Measurements from ENCODE around the gene COASY. TPM values are rescaled to one million over a fixed set of nuclear protein-coding genes. Genes with fewer than 3 reads are reported as not detected.

COASY gene
- total RNA-seq, 1 donor from 2014 or later: 52.0 TPM

DNA sequence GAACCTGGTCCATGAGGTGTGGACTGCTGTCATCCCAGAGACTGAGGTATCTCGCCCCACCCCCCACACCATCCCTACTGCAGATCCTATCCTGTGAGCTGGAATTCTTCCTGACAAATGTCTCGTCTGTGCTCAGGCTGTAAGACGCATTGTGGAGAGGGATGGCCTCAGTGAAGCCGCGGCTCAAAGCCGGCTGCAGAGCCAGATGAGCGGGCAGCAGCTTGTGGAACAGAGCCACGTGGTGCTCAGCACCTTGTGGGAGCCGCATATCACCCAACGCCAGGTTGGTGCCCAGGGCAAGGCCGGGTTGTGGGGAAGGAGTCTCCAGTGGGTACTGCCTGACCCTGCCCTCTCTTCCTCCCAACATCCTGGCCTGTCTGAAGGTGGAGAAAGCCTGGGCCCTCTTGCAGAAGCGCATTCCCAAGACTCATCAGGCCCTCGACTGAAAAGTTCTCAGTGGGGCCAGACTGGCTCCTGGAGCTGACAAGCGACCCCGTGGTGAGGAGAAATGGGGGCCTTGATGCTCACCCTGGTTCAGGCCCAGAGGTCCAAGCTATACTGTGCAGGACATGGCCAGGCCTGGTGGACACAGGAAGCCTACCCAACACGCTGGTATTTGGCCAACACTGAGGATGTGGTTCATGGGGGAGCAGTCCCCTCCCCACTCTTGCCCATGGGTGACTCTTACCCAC, 3.7 kb downstream of the COASY start:
- Histone ChIP-seq H3K79me2 (ENCODE audit: insufficient read depth, low read length) (peaks cover 68% of the 10 kb centered on the region), H3K9ac (ENCODE audit: low read length) (no peak overlapping the region), H3K4me2 (ENCODE audit: low read length) (no peak overlapping the region), H3K4me3 (ENCODE audit: insufficient read depth, low read depth, low read length) (no peak overlapping the region), H4K20me1 (ENCODE audit: insufficient read depth, low read length) (peaks cover 17% of the 10 kb centered on the region), H3K27me3 (ENCODE audit: insufficient read depth, low read length) (no peaks in the 10 kb centered on the region), H3K9me3 (ENCODE audit: insufficient read depth, low read depth, low read length) (no peaks in the 10 kb centered on the region), H3K36me3 (ENCODE audit: insufficient read depth, low read length) (peaks cover 31% of the 10 kb centered on the region), H3K4me1 (ENCODE audit: insufficient read depth, low read length) (peaks cover 37% of the 10 kb centered on the region), H3K27ac (ENCODE audit: low read depth, low read length) (no peak overlapping the region), H2AFZ (ENCODE audit: low read depth, low read length) (no peak overlapping the region)
- Mint-ChIP-seq H3K27ac (ENCODE audit: unreplicated experiment) (no peak overlapping the region), H3K4me3 (ENCODE audit: unreplicated experiment) (peak overlapping the region; percentile 77), H3K9me3 (ENCODE audit: unreplicated experiment) (no peaks in the 10 kb centered on the region), H3K27me3 (ENCODE audit: low read depth, unreplicated experiment) (no peaks in the 10 kb centered on the region), H3K36me3 (ENCODE audit: low read depth, unreplicated experiment) (peaks cover 19% of the 10 kb centered on the region), H3K4me1 (ENCODE audit: low read depth, unreplicated experiment) (peaks cover 23% of the 10 kb centered on the region)
- no peak for TF ChIP-seq EZH2 (IDR thresholded peaks at IDR 0.05; ENCODE audit: insufficient read depth, low read length)
- TF ChIP-seq, protein P1, sequence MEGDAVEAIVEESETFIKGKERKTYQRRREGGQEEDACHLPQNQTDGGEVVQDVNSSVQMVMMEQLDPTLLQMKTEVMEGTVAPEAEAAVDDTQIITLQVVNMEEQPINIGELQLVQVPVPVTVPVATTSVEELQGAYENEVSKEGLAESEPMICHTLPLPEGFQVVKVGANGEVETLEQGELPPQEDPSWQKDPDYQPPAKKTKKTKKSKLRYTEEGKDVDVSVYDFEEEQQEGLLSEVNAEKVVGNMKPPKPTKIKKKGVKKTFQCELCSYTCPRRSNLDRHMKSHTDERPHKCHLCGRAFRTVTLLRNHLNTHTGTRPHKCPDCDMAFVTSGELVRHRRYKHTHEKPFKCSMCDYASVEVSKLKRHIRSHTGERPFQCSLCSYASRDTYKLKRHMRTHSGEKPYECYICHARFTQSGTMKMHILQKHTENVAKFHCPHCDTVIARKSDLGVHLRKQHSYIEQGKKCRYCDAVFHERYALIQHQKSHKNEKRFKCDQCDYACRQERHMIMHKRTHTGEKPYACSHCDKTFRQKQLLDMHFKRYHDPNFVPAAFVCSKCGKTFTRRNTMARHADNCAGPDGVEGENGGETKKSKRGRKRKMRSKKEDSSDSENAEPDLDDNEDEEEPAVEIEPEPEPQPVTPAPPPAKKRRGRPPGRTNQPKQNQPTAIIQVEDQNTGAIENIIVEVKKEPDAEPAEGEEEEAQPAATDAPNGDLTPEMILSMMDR (IDR thresholded peaks at IDR 0.05; ENCODE audit: insufficient read depth, low read depth, low read length): no peak
- DNase-seq (ENCODE audit: low read depth) (no peak), FAIRE-seq (no peak)

DNA sequence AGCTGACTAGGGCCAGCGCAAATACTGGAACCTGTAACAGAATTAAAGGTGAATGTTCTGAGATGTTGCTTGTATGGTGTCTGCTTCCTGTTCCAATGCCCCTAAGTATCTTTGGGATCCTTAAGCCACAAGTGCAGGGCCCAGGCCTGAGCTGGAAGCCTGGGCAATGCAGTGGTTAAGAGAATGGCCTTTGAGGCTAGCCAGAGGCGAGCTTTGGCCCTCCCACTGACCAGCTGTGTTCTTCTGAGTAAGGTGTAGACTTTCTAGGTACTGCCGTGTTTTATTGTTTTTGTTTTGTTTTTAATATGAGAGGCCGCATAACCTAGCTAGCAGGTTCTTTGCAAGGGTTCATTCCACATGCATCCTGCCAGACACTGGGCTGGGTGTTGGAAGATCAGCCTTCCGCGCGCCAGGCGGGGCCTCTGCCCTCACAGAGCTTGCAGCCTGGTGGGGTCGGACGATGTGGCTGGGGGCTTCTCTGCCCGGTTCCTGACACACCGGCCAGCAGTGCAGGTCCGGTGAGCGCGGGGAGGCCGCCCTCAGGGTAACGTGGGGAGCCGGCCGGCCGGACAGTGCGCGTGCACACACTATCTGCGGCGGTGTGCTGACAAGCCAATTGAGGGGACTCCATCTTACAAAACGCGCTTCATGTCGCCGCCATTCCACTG, 4.4 kb downstream of the COASY start:
- FAIRE-seq: no peak
- H3K4me3 Mint-ChIP-seq (ENCODE audit: unreplicated experiment): peak overlapping the region; percentile 96
- Histone ChIP-seq H3K4me1 (ENCODE audit: insufficient read depth, low read length) (peaks cover 37% of the 10 kb centered on the region), H3K9ac (ENCODE audit: low read length) (peak overlapping the region; percentile 84), H4K20me1 (ENCODE audit: insufficient read depth, low read length) (peaks cover 17% of the 10 kb centered on the region), H2AFZ (ENCODE audit: low read depth, low read length) (peak overlapping the region; percentile 72), H3K27ac (ENCODE audit: low read depth, low read length) (peak overlapping the region; percentile 63), H3K79me2 (ENCODE audit: insufficient read depth, low read length) (peaks cover 70% of the 10 kb centered on the region), H3K27me3 (ENCODE audit: insufficient read depth, low read length) (no peaks in the 10 kb centered on the region), H3K4me3 (ENCODE audit: insufficient read depth, low read depth, low read length) (peak overlapping the region; percentile 77), H3K9me3 (ENCODE audit: insufficient read depth, low read depth, low read length) (no peaks in the 10 kb centered on the region), H3K4me2 (ENCODE audit: low read length) (peak overlapping the region; percentile 89), H3K36me3 (ENCODE audit: insufficient read depth, low read length) (peaks cover 31% of the 10 kb centered on the region)
- peaks cover 22% of the 10 kb centered on the region for H3K4me1 Mint-ChIP-seq (ENCODE audit: low read depth, unreplicated experiment)
- TF ChIP-seq, protein P1 (IDR thresholded peaks at IDR 0.05; ENCODE audit: insufficient read depth, low read depth, low read length): no peak
- no peak for TF ChIP-seq EZH2 (IDR thresholded peaks at IDR 0.05; ENCODE audit: insufficient read depth, low read length)
- peaks cover 23% of the 10 kb centered on the region for H3K36me3 Mint-ChIP-seq (ENCODE audit: low read depth, unreplicated experiment)
- no peaks in the 10 kb centered on the region for H3K27me3 Mint-ChIP-seq (ENCODE audit: low read depth, unreplicated experiment)
- no peak for DNase-seq (ENCODE audit: low read depth)
- H3K27ac Mint-ChIP-seq (ENCODE audit: unreplicated experiment): no peak overlapping the region
- H3K9me3 Mint-ChIP-seq (ENCODE audit: unreplicated experiment): no peaks in the 10 kb centered on the region

Measured in astrocyte (in vitro differentiated cells and primary cell).